H9 (cell line): ENCODE measurements around the gene ARL8A. TPM values are rescaled to one million over a fixed set of nuclear protein-coding genes. Genes with fewer than 3 reads are reported as not detected.

Source experiments
- DNase-seq: peaks from one replicate; pipeline ENCODE4 v3.0.0-alpha.2; 2017
- H2AFZ ChIP-seq: one replicate; pipeline ENCODE4 v1.6.1; 2013; ENCODE audit warnings: mild to moderate bottlenecking, low read length, control low read depth, moderate library complexity
- H2AK5ac ChIP-seq: 2 replicates; pipeline ENCODE4 v1.6.1; 2013; ENCODE audit warnings: low read length, control low read depth, mixed read lengths; ENCODE audit not compliant: insufficient read length
- H2BK120ac ChIP-seq: one replicate; pipeline ENCODE4 v1.6.1; 2013; ENCODE audit warnings: low read depth, mild to moderate bottlenecking, low read length, control low read depth, inconsistent platforms; ENCODE audit not compliant: poor library complexity, severe bottlenecking
- H2BK12ac ChIP-seq: 2 replicates; pipeline ENCODE4 v1.6.1; 2013; ENCODE audit warnings: low read length, control low read depth, mixed read lengths, low read depth; ENCODE audit not compliant: insufficient read length
- H2BK15ac ChIP-seq: 2 replicates; pipeline ENCODE4 v1.6.1; 2013; ENCODE audit warnings: low read depth, low read length, control low read depth
- H2BK20ac ChIP-seq: one replicate; pipeline ENCODE4 v1.6.1; 2013; ENCODE audit warnings: low read depth, mild to moderate bottlenecking, low read length, control low read depth, inconsistent platforms; ENCODE audit not compliant: poor library complexity, severe bottlenecking
- H2BK5ac ChIP-seq: 2 replicates; pipeline ENCODE4 v1.6.1; 2013; ENCODE audit warnings: low read length, control low read depth, mixed read lengths; ENCODE audit not compliant: insufficient read length
- H3K14ac ChIP-seq: 2 replicates; pipeline ENCODE4 v1.6.1; 2013; ENCODE audit warnings: low read length, control low read depth; ENCODE audit not compliant: insufficient read depth
- H3K18ac ChIP-seq: 2 replicates; pipeline ENCODE4 v1.6.1; 2013; ENCODE audit warnings: low read depth, mild to moderate bottlenecking, mixed read lengths, low read length, control low read depth; ENCODE audit not compliant: insufficient read length
- H3K23ac ChIP-seq: 2 replicates; pipeline ENCODE4 v1.6.1; 2013; ENCODE audit warnings: low read length, control low read depth, mixed read lengths, low read depth; ENCODE audit not compliant: insufficient read length
- H3K23me2 ChIP-seq: 2 replicates; pipeline ENCODE4 v1.6.1; 2013; ENCODE audit warnings: low read depth, mild to moderate bottlenecking, mixed read lengths, low read length, control low read depth; ENCODE audit not compliant: insufficient read length, poor library complexity, severe bottlenecking
- H3K27ac ChIP-seq: 2 replicates; pipeline ENCODE4 v1.5.1; 2013; ENCODE audit warnings: low read length, control low read depth, mixed read lengths, low read depth; ENCODE audit not compliant: insufficient read length
- H3K27me3 ChIP-seq: 2 replicates; pipeline ENCODE4 v1.6.1; 2013; ENCODE audit warnings: low read length, control low read depth, inconsistent platforms; ENCODE audit not compliant: insufficient read depth
- H3K4ac ChIP-seq: 2 replicates; pipeline ENCODE4 v1.6.1; 2013; ENCODE audit warnings: low read depth, mild to moderate bottlenecking, control low read depth, inconsistent platforms, low read length, moderate library complexity
- H3K4me1 ChIP-seq: 2 replicates; pipeline ENCODE4 v1.6.1; 2013; ENCODE audit warnings: low read length, control low read depth, inconsistent platforms; ENCODE audit not compliant: insufficient read depth
- H3K4me2 ChIP-seq: 2 replicates; pipeline ENCODE4 v1.6.1; 2013; ENCODE audit warnings: low read length, control low read depth, mixed read lengths; ENCODE audit not compliant: insufficient read length, insufficient read depth
- H3K56ac ChIP-seq: 2 replicates; pipeline ENCODE4 v1.6.1; 2013; ENCODE audit warnings: low read depth, mild to moderate bottlenecking, mixed read lengths, low read length, control low read depth; ENCODE audit not compliant: insufficient read length
- H3K79me1 ChIP-seq: 2 replicates; pipeline ENCODE4 v1.6.1; 2013; ENCODE audit warnings: low read depth, mild to moderate bottlenecking, moderate library complexity, low read length, control low read depth, inconsistent platforms; ENCODE audit not compliant: insufficient read depth, poor library complexity, severe bottlenecking
- H3K79me2 ChIP-seq: 2 replicates; pipeline ENCODE4 v1.6.1; 2013; ENCODE audit warnings: low read length, control low read depth, inconsistent platforms; ENCODE audit not compliant: insufficient read depth
- H3K9ac ChIP-seq: 2 replicates; pipeline ENCODE4 v1.6.1; 2013; ENCODE audit warnings: low read length, control low read depth, mixed read lengths; ENCODE audit not compliant: insufficient read length; ENCODE audit errors: extremely low read depth
- H3K9me3 ChIP-seq: one replicate; pipeline ENCODE4 v1.6.1; 2013; ENCODE audit warnings: low read depth, low read length, inconsistent platforms; ENCODE audit not compliant: control insufficient read depth
- H3T11ph ChIP-seq: one replicate; pipeline ENCODE4 v1.6.1; 2013; ENCODE audit warnings: mild to moderate bottlenecking, low read length, control low read depth, inconsistent platforms
- H4K20me1 ChIP-seq: one replicate; pipeline ENCODE4 v1.6.1; 2013; ENCODE audit not compliant: control insufficient read depth, insufficient read length, insufficient read depth
- H4K5ac ChIP-seq: 2 replicates; pipeline ENCODE4 v1.6.1; 2013; ENCODE audit warnings: low read depth, mild to moderate bottlenecking, mixed read lengths, low read length, control low read depth; ENCODE audit not compliant: insufficient read length
- H4K8ac ChIP-seq: replicated peaks from 2 replicates; pipeline ENCODE4 v1.6.1; 2013; ENCODE audit warnings: low read length, control low read depth, mixed read lengths, low read depth; ENCODE audit not compliant: insufficient read length
- H4K91ac ChIP-seq: 2 replicates; pipeline ENCODE4 v1.6.1; 2013; ENCODE audit warnings: low read depth, mild to moderate bottlenecking, moderate library complexity, mixed read lengths, low read length, control low read depth; ENCODE audit not compliant: insufficient read length
- H3K27ac Mint-ChIP-seq, 3 experiments: 2 replicates in 2 of 3; 3 replicates in 1 of 3; pipeline ENCODE4 v1.8.0; 2020 to 2021; ENCODE audit warnings: mixed read lengths in 3 of 3, mild to moderate bottlenecking in 1 of 3, moderate library complexity in 1 of 3
- H3K27me3 Mint-ChIP-seq: 2 replicates; pipeline ENCODE4 v1.8.0; 2021; ENCODE audit warnings: low read depth, mild to moderate bottlenecking, moderate library complexity, mixed read lengths
- H3K36me3 Mint-ChIP-seq, 3 experiments: 2 replicates in 2 of 3; 3 replicates in 1 of 3; pipeline ENCODE4 v1.8.0; 2020 to 2021; ENCODE audit warnings: low read depth in 3 of 3, mixed read lengths in 3 of 3; ENCODE audit not compliant: insufficient read depth in 1 of 3
- H3K4me1 Mint-ChIP-seq, 2 experiments: 2 replicates each; pipeline ENCODE4 v1.8.0; 2020; ENCODE audit warnings: mixed read lengths in 2 of 2
- H3K4me3 Mint-ChIP-seq, 2 experiments: 2 replicates in 1 of 2; 3 replicates in 1 of 2; pipeline ENCODE4 v1.8.0; 2020 to 2021; ENCODE audit warnings: mild to moderate bottlenecking in 2 of 2, mixed read lengths in 2 of 2, moderate library complexity in 1 of 2
- H3K9me3 Mint-ChIP-seq, 2 experiments: 2 replicates in 1 of 2; 3 replicates in 1 of 2; pipeline ENCODE4 v1.8.0; 2020; ENCODE audit warnings: mild to moderate bottlenecking in 2 of 2, mixed read lengths in 2 of 2, moderate library complexity in 1 of 2
- CTCF ChIP-seq: fragments of 200-600 bp; sonication (generic); conservative IDR thresholded peaks from 3 replicates; pipeline ENCODE4 v1.8.0; 2021; ENCODE audit warnings: antibody characterized with exemption, mild to moderate bottlenecking
- WGBS: extraction: QIAGEN DNeasy Blood & Tissue Kit; methylation state at CpG from one replicate; pipeline ENCODE4 v1.1.7; 2013; ENCODE audit warnings: missing lambda C conversion rate, low lambda C conversion rate, mixed read lengths; ENCODE audit not compliant: insufficient read length; ENCODE audit errors: extremely low coverage; 5-methylcytosine and 5-hydroxymethylcytosine counted together
- total RNA-seq: library from RNA; stranded (reverse); gene quantifications from 2 replicates; pipeline ENCODE4 v1.2.1, GENCODE V29; 2021

ARL8A gene
- total RNA-seq, 1 experiment from 2014 or later = 67.2 TPM

GRCh38 chr1:202162047-202162417 lies 17.5 kb upstream of the ARL8A start:
- Mint-ChIP-seq H3K4me1 (peaks cover 34 to 62% of the 10 kb centered on the region in 2 experiments), H3K36me3 (no peaks in the 10 kb centered on the region; a peak in 1 of 7 replicates), H3K27me3 (no peaks in the 10 kb centered on the region; the same call in 1 of the 2 replicates), H3K27ac (no peak overlapping the region), H3K9me3 (no peaks in the 10 kb centered on the region), H3K4me3 (no peak overlapping the region)
- Histone ChIP-seq H2AK5ac (no peak overlapping the region), H4K8ac (no peak overlapping the region), H3T11ph (no peak overlapping the region), H3K79me2 (no peaks in the 10 kb centered on the region), H3K79me1 (no peaks in the 10 kb centered on the region), H3K27ac (no peak overlapping the region), H3K27me3 (no peaks in the 10 kb centered on the region), H3K23ac (no peak overlapping the region), H3K18ac (no peak overlapping the region), H2BK20ac (no peak overlapping the region), H2BK120ac (no peak overlapping the region), H3K9ac (no peak overlapping the region), H3K14ac (no peak overlapping the region), H3K23me2 (no peaks in the 10 kb centered on the region), H3K4me2 (no peak overlapping the region), H4K20me1 (no peaks in the 10 kb centered on the region), H3K4ac (no peak overlapping the region), H2AFZ (no peak overlapping the region), H3K9me3 (no peaks in the 10 kb centered on the region), H4K91ac (no peak overlapping the region), H3K4me1 (peaks cover 8% of the 10 kb centered on the region; the same call in 1 of the 2 replicates), H3K56ac (no peak overlapping the region), H2BK12ac (no peak overlapping the region), H2BK15ac (no peak overlapping the region), H4K5ac (no peak overlapping the region), H2BK5ac (no peak overlapping the region)
- no peak for DNase-seq
- no CpG with 5 or more reads among the region's 4 CpGs for WGBS
- TF ChIP-seq CTCF = no peak
